ENCODE measurements around the gene TBC1D1. TPM values are rescaled to one million over a fixed set of nuclear protein-coding genes. Genes with fewer than 3 reads are reported as not detected.

TBC1D1 gene
- total and polyA plus RNA-seq, 2 experiments from 2014 or later, result 53.9 to 151 TPM

GRCh38 chr4:37873386-37873785 is 17.5 kb upstream of the TBC1D1 start:
- Histone ChIP-seq H3K4me2 (no peak overlapping the region), H3K27me3 (ENCODE audit: insufficient read depth) (no peaks in the 10 kb centered on the region), H3K79me2 (replicated peaks; ENCODE audit: insufficient read depth) (no peaks in the 10 kb centered on the region), H3F3A (replicated peaks; ENCODE audit: low read depth) (no peaks in the 10 kb centered on the region), H3K4me1 (ENCODE audit: insufficient read depth) (no peaks in the 10 kb centered on the region), H4K20me1 (replicated peaks; ENCODE audit: insufficient read depth) (no peaks in the 10 kb centered on the region), H2AFZ (no peak overlapping the region), H3K4me3 (no peak overlapping the region), H3K9me2 (ENCODE audit: insufficient read depth) (no peaks in the 10 kb centered on the region), H3K27ac (ENCODE audit: low read depth) (no peak overlapping the region), H3K36me3 (ENCODE audit: insufficient read depth) (no peaks in the 10 kb centered on the region)
- no peak overlapping the region for H3K27ac Mint-ChIP-seq
- H3K36me3 Mint-ChIP-seq (ENCODE audit: low read depth), result no peaks in the 10 kb centered on the region; the same call in 2 of the 3 replicates
- ATAC-seq (no peak), DNase-seq (ENCODE audit: low spot score) (no peak)
- peaks cover 5% of the 10 kb centered on the region for H3K4me1 Mint-ChIP-seq
- no peaks in the 10 kb centered on the region for H3K9me3 Mint-ChIP-seq
- no peak overlapping the region for H3K4me3 Mint-ChIP-seq
- H3K27me3 Mint-ChIP-seq (ENCODE audit: insufficient read depth, low read depth, poor library complexity), result peaks cover 5% of the 10 kb centered on the region
- TF ChIP-seq POLR2AphosphoS5 (IDR thresholded peaks at IDR 0.05; ENCODE audit: low read depth), result no peak
- TF ChIP-seq ETS1 (IDR thresholded peaks at IDR 0.05), result no peak
- TF ChIP-seq ZNF331 (CRISPR knock-in tag; IDR thresholded peaks at IDR 0.05; ENCODE audit: low read depth), result no peak
- TF ChIP-seq EZH2 (IDR thresholded peaks at IDR 0.05; ENCODE audit: low read depth, unreplicated experiment), result no peak
- no peak for TF ChIP-seq JUNB (IDR thresholded peaks at IDR 0.05; ENCODE audit: unreplicated experiment)
- TF ChIP-seq CTCF (conservative IDR thresholded peaks at IDR 0.05; ENCODE audit: low read depth in 2 of 2), result no peak
- no peak for TF ChIP-seq ZNF462 (CRISPR knock-in tag; IDR thresholded peaks at IDR 0.05)
- TF ChIP-seq EZH2phosphoT487 (IDR thresholded peaks at IDR 0.05; ENCODE audit: unreplicated experiment), result no peak
- TF ChIP-seq STAT1 (IDR thresholded peaks at IDR 0.05; ENCODE audit: unreplicated experiment), result no peak
- no peak for TF ChIP-seq REST (IDR thresholded peaks at IDR 0.05; ENCODE audit: unreplicated experiment)
- TF ChIP-seq CREB1 (CRISPR knock-in tag; IDR thresholded peaks at IDR 0.05; ENCODE audit: low read depth), result no peak
- TF ChIP-seq NANOG (IDR thresholded peaks at IDR 0.05; ENCODE audit: borderline replicate concordance), result no peak
- TF ChIP-seq ZNF114 (CRISPR knock-in tag; IDR thresholded peaks at IDR 0.05), result no peak

Data from GM23338 (cell line).